Ovary (tissue), 9 donors: ENCODE results near the gene C9orf40. TPM values are rescaled to one million over a fixed set of nuclear protein-coding genes. Genes with fewer than 3 reads are reported as not detected.

Experiments used
- DNase-seq, 5 donors: peaks; one replicate each; pipeline ENCODE4 v3.0.0-alpha.2; 2019 to 2020
- H3K27ac ChIP-seq, 2 donors: fragments of 200-600 bp; one replicate each; pipeline versions ENCODE4 v1.5.1 to v1.8.0; 2019 to 2022
- H3K27me3 ChIP-seq: fragments of 200-600 bp; one replicate; pipeline ENCODE4 v1.8.0; 2022
- H3K36me3 ChIP-seq: fragments of 200-600 bp; sonication (generic); one replicate; pipeline ENCODE4 v1.5.1; 2019
- H3K4me1 ChIP-seq: one replicate; pipeline ENCODE4 v1.8.1; 2013; ENCODE audit warnings: mild to moderate bottlenecking, moderate library complexity; ENCODE audit not compliant: insufficient read depth
- H3K4me3 ChIP-seq: fragments of 200-600 bp; sonication (generic); one replicate; pipeline ENCODE4 v1.5.1; 2017
- H3K9me3 ChIP-seq, 2 donors: fragments of 200-600 bp in 1 of 2; sonication (generic) in 1 of 2; one replicate each; pipeline versions ENCODE4 v1.5.1 to v1.8.1; 2013 to 2019; ENCODE audit warnings: mild to moderate bottlenecking in 1 of 2, moderate library complexity in 1 of 2
- EP300 ChIP-seq: sonication (generic); formaldehyde crosslinking; IDR thresholded peaks from one replicate; pipeline ENCODE4 v1.6.1; 2017; ENCODE audit warnings: antibody characterized with exemption
- POLR2A ChIP-seq: fragments of 450-650 bp; IDR thresholded peaks from one replicate; pipeline ENCODE4 v1.6.1; 2017; ENCODE audit warnings: antibody characterized with exemption, mild to moderate bottlenecking, moderate library complexity
- WGBS, 3 donors: extraction: QIAGEN DNeasy Blood & Tissue Kit in 1 of 3; methylation state at CpG; one replicate each; pipeline versions ENCODE4 v1.1.5 to v1.1.7; 2013 to 2017; 5-methylcytosine and 5-hydroxymethylcytosine counted together
- intact Hi-C, 4 donors: fragments of 100-400 bp; cut with DNase I; formaldehyde crosslinking; loops; one replicate each; pipeline versions ENCODE4 v1.11.0 to v1.15.1; 2022 to 2023
- polyA plus RNA-seq, 2 donors: library from polyadenylated mRNA; stranded (reverse); fragments of 200-250 nt in 1 of 2; fragments of 350-450 nt in 1 of 2; fragmentation: Illumina TruSeq in 1 of 2; extraction: RNeasy Lipid Tissue Mini Kit (QIAGEN cat#74804) in 1 of 2; gene quantifications; one replicate each; pipeline ENCODE4 v1.2.3, GENCODE V29; 2013 to 2014
- total RNA-seq, 7 donors: library from RNA; depleted of rRNA in 2 of 7; stranded (reverse); fragments of >200 nt in 2 of 7; fragmentation: NEBNext Ultra II Directional in 3 of 7; extraction: Animal tissue kit (Norgen Biotek cat#: 25700) in 3 of 7; gene quantifications; one replicate each; pipeline versions ENCODE4 v1.1.0 to v1.2.4, GENCODE V29; 2016 to 2023
- TF ChIP-seq, protein P1 (sequence below), 3 donors: fragments of 450-650 bp in 2 of 3; fragments of 200-600 bp in 1 of 3; IDR thresholded peaks; one replicate each; pipeline versions ENCODE4 v1.5.1 to v1.8.0; 2016 to 2022; ENCODE audit warnings: antibody characterized with exemption in 3 of 3, mild to moderate bottlenecking in 1 of 3
- donor health status: DM: no; HTN: no; CAD: no; lungs with moderate emphysema.
- donor health status: DM: no; HTN: no; CAD: no.
- donor health status: Bipolar disorder and iron deficiency.
- donor health status: DM: yes; HTN: yes; CAD: no.
- donor health status: DM: no; HTN: no; CAD: no.
- donor health status: DM: yes; HTN: yes; CAD: no.

The C9orf40 gene
- total and polyA plus RNA-seq, 9 donors, result 2.1 to 5.0 (median 3.9) TPM

- TF ChIP-seq EP300 (no peak), POLR2A (no peak)
- TF ChIP-seq, protein P1, sequence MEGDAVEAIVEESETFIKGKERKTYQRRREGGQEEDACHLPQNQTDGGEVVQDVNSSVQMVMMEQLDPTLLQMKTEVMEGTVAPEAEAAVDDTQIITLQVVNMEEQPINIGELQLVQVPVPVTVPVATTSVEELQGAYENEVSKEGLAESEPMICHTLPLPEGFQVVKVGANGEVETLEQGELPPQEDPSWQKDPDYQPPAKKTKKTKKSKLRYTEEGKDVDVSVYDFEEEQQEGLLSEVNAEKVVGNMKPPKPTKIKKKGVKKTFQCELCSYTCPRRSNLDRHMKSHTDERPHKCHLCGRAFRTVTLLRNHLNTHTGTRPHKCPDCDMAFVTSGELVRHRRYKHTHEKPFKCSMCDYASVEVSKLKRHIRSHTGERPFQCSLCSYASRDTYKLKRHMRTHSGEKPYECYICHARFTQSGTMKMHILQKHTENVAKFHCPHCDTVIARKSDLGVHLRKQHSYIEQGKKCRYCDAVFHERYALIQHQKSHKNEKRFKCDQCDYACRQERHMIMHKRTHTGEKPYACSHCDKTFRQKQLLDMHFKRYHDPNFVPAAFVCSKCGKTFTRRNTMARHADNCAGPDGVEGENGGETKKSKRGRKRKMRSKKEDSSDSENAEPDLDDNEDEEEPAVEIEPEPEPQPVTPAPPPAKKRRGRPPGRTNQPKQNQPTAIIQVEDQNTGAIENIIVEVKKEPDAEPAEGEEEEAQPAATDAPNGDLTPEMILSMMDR (IDR thresholded peaks at IDR 0.05), result no peak
- Histone ChIP-seq H3K4me3 (no peak overlapping the region), H3K4me1 (no peaks in the 10 kb centered on the region), H3K36me3 (no peaks in the 10 kb centered on the region), H3K27ac (no peak overlapping the region), H3K27me3 (no peaks in the 10 kb centered on the region), H3K9me3 (peaks cover 0 to 6% of the 10 kb centered on the region in 2 donors)
- no peak for DNase-seq
- intact Hi-C loops, result no loop called here
These were observed 21.0 kb upstream of the C9orf40 start for GRCh38 chr9:74973714-74974113.

DNA sequence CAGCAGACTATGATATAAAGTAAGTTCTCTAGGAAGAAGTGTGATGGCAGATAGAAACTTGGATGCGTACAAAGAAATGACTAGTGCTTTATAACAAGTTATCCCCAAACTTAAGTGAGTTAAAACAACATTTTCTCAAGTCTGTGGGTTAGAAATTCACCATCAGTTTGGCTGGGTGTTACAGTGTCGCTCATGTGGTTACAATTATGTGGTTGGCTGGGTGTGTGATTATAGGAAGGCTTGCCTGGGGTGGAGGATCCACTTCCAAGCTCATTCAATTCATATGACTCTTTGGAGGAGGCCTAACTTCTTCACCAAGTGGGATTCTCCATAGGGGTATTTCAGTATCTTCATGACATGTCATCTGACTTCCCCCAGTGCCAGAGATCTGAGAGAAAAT, 10.3 kb upstream of the C9orf40 start:
- WGBS, 3 donors, result 92 to 99% (median 96%) methylated on average over 2 of the region's 2 CpGs
- intact Hi-C loops, result loop anchor here in 1 of 4 donors (5.0 kb wide), 1 partner anchor 34 kb away; no protein-coding TSS in a partner anchor
- no peaks in the 10 kb centered on the region for H3K27me3 ChIP-seq
- TF ChIP-seq EP300 (no peak), POLR2A (no peak)
- TF ChIP-seq, protein P1 (IDR thresholded peaks at IDR 0.05), result no peak
- no peaks in the 10 kb centered on the region for H3K36me3 ChIP-seq
- no peak overlapping the region for H3K27ac ChIP-seq
- DNase-seq, result no peak
- H3K4me3 ChIP-seq, result no peak overlapping the region
- H3K9me3 ChIP-seq, result peaks cover 0 to 5% of the 10 kb centered on the region in 2 donors
- no peaks in the 10 kb centered on the region for H3K4me1 ChIP-seq

- no peaks in the 10 kb centered on the region for H3K27me3 ChIP-seq
- intact Hi-C loops, result loop anchor here in 1 of 4 donors (5.0 kb wide), 1 partner anchor 36 kb away; no protein-coding TSS in a partner anchor
- DNase-seq, result no peak
- 97 to 100% (median 98%) methylated on average over 1 of the region's 1 CpG for WGBS, 3 donors
- no peak overlapping the region for H3K4me3 ChIP-seq
- no peaks in the 10 kb centered on the region for H3K36me3 ChIP-seq
- peaks cover 0 to 5% of the 10 kb centered on the region in 2 donors for H3K9me3 ChIP-seq
- TF ChIP-seq POLR2A (no peak), EP300 (no peak)
- TF ChIP-seq, protein P1 (IDR thresholded peaks at IDR 0.05), result no peak
- no peaks in the 10 kb centered on the region for H3K4me1 ChIP-seq
- no peak overlapping the region for H3K27ac ChIP-seq
These were observed 8.8 kb upstream of the C9orf40 start for GRCh38 chr9:74961496-74961895.

DNA sequence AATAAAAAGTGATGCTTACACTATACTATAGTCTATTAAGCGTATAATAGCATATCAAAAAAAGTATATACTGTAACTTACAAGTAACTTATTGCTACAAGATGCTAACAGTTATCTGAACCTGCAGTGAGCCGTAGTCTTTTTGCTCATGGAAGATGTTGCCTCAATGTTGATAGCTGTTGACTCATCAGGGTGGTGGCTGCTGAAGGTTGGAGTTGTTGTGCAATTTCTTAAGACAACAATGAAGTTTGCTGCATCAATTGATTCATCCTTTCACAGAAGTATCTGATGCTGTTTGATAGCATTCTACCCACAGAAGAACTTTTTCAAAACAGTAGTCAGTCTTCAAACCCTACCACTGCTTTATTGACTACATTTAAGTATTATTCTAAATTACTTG, 7.8 kb upstream of the C9orf40 start:
- Histone ChIP-seq H3K36me3 (no peaks in the 10 kb centered on the region), H3K4me3 (no peak overlapping the region), H3K27ac (no peak overlapping the region), H3K27me3 (no peaks in the 10 kb centered on the region), H3K9me3 (peaks cover 0 to 5% of the 10 kb centered on the region in 2 donors), H3K4me1 (no peaks in the 10 kb centered on the region)
- DNase-seq, result no peak
- TF ChIP-seq POLR2A (no peak), EP300 (no peak)
- TF ChIP-seq, protein P1 (IDR thresholded peaks at IDR 0.05), result no peak
- intact Hi-C loops, result loop anchor here in 1 of 4 donors (5.0 kb wide), 1 partner anchor 37 kb away; no protein-coding TSS in a partner anchor
- 48 to 95% (median 65%) methylated on average over 2 of the region's 2 CpGs for WGBS, 3 donors
